GM19193 (cell line): ENCODE results near the gene FBRSL1.

Experiments
- POLR2A ChIP-seq: IDR thresholded peaks from 4 replicates; pipeline ENCODE4 v1.6.1; 2011; ENCODE audit not compliant: insufficient read depth, insufficient read length; ENCODE audit errors: extremely low read depth

FBRSL1 gene

DNA sequence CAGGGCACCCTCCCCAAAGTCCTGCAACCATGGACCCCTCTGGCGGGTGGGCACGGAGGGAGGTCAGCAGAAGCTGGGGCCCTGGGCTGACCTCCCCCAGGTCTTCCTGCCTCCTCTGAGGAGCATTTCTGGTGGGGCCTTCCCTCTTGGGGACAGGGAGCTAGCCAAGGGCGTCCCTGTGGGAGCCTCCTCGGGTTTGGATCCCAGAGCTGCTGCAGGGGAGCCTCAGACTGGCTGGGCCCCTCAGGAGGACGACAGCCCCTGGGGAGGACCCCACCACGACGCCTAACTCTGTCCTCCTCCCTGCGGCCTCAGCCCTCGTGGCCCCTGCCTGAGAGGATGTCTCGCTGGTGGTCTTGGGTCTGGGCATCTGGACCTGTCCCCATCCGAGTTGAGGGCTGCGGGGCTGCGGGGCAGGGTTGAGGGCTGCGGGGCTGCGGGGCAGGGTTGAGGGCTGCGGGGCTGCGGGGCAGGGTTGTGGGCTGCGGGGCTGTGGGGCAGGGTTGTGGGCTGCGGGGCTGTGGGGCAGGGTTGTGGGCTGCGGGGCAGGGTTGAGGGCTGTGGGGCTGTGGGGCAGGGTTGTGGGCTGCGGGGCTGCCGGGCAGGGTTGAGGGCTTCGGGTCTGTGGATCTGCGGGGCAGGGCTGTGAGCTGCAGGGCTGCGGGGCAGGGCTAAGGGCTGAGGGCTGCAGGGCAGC is 37.4 kb downstream of the FBRSL1 start:
- no peak for TF ChIP-seq POLR2A

DNA sequence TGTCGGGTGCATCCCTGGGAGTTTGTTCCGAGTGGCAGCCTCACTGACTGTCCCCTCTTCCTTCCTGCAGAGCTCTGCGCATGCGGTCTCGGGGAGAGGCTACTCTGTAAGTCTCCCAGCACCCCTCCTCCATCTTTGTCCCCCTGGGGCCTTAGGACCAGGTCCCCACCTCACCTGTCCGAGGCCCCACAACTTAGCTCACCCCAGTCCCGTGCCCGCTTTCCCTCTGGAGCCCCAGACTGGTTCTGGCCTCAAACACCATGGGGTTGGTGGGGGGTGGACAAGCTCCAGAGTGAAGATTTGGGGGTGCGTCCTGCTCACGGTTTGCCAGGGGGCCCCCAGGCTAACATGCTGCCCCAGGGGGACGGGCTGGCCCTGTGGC is 37.9 kb downstream of the FBRSL1 start:
- no peak for TF ChIP-seq POLR2A

DNA sequence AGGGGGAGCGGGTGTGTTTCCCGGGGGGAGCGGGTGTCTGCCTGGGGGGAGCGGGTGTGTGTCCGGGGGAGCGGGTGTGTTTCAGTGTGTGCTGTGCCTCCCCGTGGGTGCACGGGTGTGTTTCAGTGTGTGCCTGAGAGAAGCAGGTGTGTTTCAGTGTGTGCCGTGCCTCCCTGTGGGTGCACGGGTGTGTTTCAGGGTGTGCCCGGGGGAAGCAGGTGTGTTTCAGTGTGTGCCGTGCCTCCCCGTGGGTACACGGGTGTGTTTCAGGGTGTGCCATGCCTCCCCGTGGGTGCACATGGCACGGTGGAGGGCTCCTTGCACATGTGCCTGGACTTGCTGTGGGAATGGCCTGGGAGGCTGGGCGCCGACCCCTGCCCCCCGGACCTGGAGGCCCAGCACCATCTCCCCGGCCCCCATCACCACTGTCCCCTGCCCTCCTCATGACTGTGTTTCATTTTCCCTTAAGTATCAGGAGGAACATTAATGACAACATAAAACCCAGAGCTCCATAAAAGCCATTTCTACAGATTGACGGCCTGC is 38.7 kb downstream of the FBRSL1 start:
- no peak for TF ChIP-seq POLR2A

DNA sequence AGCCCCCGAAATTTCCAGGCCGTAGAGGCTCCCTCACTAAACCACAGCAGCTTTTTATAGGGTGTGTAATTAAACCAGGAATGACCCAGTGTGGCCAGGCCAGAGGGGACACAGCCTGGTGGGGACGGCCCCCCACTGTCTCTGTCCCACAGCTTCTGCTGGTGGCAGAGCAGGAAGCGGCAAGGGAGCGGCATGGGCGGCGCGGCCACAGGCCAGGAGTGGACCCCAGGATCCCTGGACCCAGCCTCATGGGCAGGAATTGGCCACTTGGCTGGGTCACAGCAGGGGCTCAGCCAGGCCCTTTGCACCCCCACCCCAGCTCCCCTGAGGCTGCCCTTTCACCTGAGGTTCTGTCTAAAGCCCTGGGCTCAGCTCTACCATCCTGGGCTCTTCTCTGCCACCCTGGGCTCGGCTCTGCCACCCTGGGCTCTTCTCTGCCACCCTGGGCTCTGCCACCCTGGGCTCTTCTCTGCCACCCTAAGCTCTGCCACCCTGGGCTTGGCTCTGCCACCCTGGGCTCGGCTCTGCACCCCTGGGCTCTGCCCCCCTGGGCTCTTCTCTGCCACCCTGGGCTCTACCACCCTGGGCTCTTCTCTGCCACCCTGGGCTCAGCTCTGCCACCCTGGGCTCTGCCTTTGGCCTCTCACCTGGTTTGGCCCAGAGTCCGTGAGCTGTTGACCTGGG is 39.3 kb downstream of the FBRSL1 start:
- TF ChIP-seq POLR2A, result no peak

DNA sequence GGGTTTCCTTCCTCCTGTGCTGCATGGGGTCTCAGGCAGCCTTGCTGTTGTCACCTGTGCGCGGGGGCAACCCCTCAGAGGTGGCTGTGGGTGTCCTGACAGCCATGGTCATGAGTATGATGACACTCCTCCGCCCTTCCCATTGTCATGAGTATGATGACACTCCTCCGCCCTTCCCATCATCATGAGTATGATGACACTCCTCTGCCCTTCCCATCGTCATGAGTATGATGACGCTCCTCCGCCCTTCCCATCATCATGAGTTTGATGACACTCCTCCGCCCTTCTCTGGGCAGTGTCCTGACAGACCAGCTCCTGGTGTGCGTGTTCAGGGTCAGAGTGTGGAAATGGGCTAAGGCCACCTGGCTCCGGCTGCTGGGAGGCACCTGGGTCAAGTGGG is 40.0 kb downstream of the FBRSL1 start:
- TF ChIP-seq POLR2A, result no peak

DNA sequence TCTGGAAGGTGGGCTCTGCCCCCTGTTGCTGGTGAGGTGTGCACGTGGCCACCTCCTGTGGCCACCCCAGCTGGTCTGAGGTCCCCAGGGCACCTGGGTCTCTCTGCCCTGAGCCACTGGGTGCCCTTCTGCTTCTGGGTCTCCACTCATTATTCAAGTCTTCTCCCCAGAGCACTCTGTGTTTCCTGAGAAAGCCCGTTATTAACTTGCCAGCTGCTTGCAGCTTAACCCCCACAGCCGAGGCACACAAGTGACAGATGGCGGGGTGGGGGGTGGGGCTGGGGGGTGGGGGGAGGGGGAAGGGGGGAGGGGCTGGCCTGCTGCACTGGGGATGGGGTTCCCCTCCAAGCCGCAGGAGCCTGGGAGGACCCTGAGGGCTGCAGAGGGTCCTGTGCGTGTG is 40.5 kb downstream of the FBRSL1 start:
- no peak for TF ChIP-seq POLR2A

DNA sequence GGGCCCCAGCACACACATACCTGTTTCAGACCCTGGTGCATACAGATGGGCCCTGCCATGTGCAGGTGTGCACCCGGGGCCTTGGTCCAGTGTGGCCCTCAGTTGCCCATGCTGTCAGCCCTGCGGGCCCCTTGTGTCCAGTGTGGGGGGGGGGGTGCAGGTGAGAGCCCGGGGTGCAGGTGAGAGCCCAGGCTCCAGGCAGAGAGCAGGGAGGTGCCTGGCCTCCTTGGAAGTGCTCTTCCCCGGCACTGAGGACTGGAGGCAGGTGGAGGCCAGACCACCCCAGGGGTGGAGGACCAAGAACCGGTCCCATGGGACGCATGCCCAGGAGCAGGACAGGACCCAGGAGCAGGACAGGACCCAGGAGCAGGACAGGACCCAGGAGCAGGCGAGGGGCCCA is 40.9 kb downstream of the FBRSL1 start:
- no peak for TF ChIP-seq POLR2A

DNA sequence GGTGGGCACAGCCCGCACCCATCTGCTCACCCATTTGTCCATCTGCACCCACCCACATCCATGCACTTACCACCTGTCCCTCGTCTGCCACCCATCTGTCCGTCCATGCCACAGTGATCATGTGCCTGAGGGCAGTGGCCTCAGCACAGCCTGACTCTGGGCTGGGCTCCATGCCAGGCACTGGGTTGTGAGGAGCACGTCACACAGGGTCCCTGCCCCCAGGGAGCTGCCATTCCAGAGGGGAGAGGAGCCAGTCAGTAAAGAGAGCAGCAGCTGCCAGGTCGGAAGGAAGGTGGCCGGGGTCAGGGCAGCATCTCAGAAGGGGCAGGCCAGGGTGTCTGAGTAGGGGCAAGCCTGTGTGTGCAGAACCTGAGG is 43.6 kb downstream of the FBRSL1 start:
- no peak for TF ChIP-seq POLR2A

DNA sequence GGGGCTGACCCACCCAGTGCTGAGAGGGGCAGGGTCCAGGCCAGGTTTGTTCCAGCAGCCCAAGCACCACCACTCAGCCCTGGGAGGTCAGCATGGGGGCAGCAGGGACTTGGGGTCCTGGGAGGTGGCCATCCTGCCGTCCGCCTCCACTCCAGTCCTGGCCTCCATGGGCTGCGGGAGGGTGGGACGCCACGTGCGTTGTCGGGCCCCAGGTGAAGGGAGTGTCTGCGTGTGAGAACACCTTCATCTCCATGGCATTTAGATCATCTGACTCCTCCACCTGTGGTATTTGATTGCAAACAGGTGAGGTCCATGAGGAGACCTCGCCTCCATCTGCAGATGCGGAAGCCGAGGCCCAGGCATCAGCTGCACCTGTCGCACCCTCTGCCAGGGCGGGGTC is 44.1 kb downstream of the FBRSL1 start:
- no peak for TF ChIP-seq POLR2A

DNA sequence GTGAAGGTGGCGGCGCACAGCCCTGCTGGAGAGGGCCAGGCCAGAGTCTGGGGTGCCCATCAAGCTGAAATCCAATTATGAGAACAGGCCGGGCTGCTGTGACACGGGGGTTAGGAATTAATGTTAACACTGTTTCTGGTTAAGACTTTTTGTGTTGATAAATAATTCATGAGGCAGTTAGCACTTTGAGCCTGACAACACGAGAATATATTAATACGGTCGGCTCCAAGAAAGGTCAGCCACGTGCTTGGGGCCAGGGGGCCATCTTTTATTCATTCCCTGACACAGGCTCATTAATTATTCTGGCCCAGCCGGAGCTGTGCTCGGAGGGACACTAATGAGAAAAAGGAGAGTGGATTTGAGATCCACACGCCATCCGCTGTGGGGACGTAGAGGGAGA is 45.1 kb downstream of the FBRSL1 start:
- no peak for TF ChIP-seq POLR2A

DNA sequence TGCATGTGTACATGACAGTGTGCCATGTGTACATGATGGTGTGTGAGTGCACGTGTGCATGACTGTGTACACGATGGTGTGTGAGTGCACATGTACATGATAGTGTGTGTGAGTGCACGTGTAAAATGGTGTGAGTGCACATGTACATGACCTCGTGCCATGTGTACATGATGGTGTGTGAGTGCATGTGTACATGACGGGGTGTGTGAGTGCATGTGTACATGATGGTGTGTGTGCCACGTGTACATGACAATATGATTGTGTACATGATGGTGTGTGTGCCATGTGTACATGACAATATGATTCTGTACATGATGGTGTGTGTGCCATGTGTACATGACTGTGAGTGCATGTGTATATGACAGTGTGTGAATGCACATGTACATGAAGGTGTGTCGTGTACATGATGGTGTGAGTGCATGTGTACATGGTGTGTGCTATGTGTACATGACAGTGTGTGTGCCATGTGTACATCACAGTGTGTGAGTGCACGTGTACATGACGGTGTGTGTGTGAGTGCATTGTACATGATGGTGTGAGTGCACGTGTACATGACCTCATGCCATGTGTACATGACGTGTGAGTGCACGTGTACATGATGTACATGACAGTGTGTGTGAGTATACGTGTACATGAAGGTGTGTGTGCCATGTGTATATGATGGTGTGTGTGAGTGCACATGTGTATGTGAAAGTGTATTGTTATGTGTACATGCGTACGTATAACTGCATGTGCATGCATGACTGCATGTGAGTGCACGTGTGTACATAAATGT is 46.3 kb downstream of the FBRSL1 start:
- TF ChIP-seq POLR2A, result no peak

DNA sequence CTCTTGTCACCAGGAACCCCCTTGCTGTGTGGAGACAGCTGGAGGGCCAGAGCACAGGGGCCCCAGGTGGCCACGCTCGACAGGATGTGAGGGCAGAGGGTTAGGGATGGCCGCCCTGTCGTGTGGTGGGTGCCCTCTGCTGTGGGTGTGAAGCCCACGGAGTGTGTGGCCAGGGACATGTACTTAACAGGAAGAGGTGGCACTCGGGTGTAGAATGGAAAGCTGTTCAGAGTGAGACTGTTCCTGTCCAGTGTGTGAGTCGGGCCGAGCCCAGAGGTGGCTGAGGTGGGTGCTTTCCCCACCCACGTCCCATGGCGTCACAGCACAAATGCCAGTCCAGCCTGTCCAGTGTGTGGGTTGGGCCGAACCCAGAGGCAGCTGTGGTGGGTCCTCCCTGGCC is 47.1 kb downstream of the FBRSL1 start:
- no peak for TF ChIP-seq POLR2A

DNA sequence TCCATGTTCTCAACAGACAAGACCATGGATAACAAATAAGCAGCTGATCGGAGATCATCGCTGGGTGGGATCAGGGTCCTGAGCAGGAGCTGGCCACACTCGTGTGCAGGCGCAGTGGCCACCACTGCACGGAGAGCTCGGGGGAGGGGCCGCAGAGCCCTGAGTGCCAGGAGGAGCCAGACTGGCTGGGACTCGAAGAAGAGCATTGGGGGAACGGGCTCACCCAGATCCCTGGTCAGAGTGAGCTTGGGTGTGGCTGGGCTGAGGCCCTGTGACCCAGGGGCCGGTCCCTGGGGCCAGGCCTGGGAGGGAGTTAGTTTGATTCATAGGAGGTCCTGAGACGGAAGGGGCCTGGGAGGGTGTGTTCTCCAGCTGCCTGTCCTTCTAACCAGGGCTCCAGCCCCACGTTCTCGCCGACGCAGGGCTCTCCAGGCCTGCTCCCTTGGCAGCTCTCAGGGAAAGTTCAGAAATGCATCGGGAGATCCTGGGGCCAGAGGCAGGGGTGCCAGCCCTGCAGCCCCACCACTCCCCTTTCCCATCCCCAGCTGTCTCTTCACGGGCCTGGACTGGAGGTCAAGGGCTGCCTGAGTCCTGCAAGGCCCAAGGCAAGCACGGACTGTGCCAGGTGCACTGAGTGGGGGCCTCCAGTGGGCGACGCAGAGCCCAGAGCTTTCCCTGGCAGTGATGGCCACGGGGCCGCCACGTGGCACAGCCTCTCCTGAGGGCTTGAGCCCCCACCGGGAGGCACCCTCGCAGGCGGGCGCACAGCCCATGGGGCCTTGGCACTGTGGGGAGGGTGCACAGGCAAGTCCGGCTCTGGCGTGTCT is 48.1 kb downstream of the FBRSL1 start:
- no peak for TF ChIP-seq POLR2A

DNA sequence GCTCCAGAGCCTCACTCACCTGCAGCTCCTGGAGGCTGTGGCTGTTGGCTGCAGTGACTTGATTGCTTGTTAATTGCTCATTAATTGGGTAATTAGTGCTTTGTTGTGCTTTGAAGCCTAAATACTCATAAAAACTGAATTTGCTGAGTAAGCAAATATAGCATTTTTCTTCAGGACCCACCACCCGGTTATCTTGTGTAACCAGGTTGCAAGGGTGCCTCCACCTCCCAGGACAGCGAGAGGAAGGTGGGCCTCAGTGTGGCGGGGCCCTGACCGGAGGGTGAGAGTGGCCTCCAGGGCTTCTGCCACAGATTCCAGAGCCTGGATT is 48.7 kb downstream of the FBRSL1 start:
- TF ChIP-seq POLR2A, result no peak
